ELR (cell line): ENCODE measurements around the gene SLC38A1.
"Not testable (repeated sequence)": the region's sequence is repeated elsewhere in the genome, so short reads cannot be mapped to it uniquely, and the experiment has no call there.

ENCODE experiments used
- DNase-seq: peaks from one replicate; pipeline ENCODE4 v3.0.0-alpha.2; 2015; ENCODE audit warnings: low read depth

SLC38A1 gene

DNA sequence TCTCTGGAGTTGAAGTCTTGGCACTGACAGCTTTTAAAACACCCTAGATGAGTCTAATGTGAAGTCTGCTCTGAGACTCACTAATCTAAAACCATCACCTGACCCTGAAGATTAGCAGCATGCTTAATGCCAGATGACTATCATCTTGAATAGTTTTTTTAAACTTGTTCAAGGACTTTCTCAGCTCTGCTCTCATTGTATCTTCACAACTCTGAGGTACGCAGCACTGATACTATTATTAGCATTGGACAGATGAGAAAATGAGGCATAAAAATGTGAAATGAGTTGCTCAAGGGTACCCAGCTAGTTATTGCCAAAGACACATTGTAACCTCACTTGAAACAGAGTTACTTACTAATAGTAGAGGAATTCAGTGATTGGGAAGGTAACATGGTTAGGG lies 4.8 kb downstream of the SLC38A1 start:
- DNase-seq = peak; percentile 56

DNA sequence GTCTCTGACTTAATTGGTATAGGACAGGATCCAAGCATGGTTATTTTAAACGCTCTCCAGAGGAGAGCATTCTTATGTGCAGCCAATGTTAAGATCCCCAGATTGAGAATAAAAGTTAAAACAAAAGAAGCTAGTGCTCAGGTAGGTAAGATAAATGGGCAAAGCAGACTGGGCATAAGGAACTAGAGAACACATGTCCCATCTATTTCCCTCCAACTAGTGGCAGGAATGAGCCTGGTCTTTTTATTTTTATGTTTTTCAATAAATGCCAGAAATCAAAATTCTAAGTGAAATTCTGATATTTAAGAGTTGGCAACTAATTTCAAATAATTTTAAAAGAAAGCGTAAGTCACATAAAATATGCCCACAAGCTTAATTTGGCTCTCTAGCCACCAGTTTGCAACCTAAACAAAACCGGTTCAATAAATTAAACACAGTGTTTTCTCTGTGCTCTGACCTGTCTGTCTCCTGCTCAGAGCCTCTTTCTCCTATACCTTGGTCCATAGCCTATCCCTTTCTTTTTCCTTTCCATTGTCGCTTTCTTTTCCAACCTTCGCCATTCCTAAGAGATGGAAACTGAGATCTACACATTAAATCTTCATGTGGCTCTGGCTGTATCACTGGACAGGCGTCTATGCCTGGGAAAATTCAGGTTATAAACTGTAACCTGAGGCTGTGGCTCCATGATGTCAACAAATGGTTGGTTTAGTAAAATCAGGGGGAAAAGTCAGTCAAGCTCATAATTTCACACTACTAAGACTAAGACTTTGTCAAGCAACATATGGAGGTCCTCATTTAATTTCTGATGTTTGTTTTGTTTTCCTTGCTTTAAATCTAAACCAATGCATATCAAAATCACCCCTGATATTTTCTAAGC lies 5.5 kb downstream of the SLC38A1 start:
- peak; percentile 17 for DNase-seq

DNA sequence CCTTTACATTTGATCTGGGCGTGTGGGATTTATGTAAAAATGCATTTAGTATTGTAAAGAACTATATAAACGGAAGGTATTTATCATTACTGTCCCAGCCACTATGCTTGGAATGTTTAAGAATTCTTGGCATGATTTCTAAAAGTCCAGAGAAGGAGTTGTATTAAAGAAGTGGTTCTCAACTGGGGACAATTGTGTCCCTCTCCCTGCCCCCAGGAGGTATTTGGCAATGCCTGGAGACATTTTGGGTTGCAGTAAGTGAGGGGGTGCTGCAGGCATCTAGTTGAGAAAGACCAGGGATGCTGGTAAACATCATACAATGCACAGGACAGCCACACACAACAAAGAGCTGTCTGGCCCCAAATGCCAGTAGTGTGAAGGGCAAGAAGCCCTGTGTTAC lies 7.2 kb downstream of the SLC38A1 start:
- DNase-seq = peak; percentile 19

DNA sequence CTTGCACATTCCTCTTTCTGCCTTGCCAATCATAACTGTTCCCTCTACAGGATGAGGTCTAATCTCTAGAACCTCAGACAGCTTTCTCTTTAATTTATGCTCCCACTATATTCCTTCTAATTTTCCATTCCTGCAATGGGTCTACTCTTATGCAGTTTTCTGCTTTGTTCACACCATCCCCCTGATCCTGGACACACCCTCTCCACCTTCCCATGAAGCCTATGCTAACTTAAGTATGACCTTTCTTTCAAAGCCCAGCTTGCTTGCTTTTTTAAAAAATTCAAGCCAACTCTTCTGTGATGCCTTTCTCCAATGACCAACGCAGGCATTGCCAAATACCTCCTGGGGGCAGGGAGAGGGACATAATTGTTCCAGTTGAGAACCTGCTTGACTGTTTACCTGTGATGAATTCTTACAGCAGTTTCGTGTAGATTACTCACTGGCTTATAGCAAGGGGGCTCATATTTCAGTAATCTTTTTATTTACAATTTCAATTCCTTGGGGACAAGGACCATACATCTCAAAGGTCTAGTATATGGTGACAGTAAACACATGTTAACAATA lies 7.8 kb downstream of the SLC38A1 start:
- DNase-seq = no peak

DNA sequence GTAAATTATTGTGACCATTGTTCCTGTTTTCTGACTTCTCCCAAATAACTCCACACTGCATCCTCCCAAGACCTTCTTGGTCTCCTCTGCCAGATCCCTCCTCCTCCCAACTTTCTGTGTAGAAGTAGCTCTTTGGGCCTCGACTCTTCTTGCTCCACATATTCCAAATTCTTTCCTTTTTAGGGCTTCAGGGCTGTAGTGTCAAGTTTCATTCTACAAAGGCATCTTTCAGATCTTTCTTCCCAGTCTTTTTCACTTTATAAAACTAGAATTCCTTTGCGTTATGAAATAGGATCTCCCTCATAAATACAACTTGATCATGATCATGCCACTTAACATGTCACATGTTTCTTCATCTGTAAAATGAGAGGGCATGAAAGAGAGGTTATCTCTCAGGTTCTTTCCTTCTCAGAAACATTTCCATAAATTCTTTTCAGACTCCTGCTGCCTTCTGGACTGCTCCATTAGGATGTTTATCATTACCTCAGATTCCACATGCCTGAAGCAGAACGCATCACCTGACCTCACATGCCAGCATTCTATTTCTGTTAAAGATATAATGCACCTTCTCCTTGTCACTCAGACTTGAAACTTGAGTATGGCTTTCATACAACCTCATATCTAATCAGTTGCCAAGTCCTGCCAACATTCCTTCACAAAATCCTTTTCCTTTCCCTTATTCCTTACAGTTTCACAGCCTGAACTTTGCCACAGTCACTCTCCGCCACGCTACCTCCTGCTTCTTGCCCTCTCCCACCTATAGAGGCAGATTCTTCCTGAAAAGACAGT lies 8.5 kb downstream of the SLC38A1 start:
- peak; percentile 41 for DNase-seq

DNA sequence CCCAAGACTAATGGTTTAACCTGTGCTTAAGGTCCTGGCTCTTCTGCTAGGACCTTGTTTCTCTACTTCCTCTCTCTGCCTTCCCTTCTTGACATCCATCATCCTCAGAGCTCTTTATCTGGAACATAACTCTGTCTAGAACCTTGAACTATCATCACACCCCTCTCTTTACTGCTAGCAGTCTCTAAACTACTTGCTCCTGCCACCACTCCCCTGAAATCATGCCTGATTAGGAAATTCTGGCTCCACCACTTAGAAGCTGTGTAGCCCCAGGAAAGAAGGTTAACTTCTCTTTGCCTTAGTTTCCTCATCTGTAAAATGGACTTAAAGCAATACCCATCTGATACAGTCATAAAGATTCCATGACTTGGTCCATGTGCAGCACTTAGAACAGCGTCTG lies 9.1 kb downstream of the SLC38A1 start:
- DNase-seq = no peak

DNA sequence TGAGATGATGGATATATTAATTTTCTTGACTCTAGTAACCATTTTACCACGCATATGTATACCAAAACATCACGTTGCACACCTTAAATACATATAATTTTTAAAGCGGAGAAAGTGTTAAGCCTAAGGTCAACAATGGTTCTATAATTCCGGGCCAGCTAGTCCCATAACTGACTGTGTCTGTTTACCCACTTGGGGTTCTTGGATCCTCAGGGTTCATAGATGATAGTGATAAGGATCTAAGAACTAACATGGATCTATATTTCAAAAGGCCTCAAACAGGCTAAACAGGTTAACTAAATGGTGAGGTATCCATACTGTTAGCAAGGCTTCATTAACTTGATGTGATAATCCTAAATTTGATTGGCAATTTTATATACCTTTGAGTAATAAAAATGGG lies 9.8 kb downstream of the SLC38A1 start:
- DNase-seq = no peak

DNA sequence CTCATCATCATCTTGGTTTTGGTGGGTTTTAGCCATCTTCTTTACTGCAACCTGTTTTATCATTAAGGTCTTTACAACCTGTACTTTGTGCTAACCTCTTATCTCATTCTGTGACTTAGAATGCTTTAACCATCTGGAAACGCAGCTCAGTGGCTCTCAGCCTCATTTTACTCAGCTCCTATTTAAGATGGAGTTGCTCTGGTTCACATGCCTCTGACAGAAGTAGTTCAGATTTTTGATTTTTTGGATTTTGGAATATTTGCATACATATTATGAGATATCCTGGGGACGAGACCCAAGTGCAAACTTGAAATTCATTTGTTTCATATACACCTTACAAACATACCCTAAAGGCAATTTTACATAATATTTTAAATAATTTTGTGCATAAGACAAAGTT lies 10.7 kb downstream of the SLC38A1 start:
- DNase-seq = no peak

DNA sequence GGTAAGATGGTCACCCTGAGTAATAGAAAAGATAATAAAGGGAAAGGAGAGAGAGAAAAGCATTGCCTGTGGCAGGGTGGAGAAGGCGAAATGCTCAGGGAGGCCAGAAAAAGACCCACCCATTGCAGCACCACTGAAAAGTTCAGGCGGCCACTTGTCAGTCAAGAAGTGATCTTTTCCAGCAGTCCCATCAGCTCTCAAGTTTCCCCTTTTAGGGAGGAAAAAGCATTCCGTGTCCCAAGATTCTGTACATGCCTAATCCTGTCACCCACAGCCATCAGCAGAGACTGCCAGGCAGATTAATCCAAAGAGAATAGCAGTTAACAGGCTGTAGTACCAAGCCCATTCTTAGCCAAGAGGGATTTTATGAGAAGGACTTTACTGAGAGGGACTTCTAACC lies 11.9 kb downstream of the SLC38A1 start:
- DNase-seq = no peak

DNA sequence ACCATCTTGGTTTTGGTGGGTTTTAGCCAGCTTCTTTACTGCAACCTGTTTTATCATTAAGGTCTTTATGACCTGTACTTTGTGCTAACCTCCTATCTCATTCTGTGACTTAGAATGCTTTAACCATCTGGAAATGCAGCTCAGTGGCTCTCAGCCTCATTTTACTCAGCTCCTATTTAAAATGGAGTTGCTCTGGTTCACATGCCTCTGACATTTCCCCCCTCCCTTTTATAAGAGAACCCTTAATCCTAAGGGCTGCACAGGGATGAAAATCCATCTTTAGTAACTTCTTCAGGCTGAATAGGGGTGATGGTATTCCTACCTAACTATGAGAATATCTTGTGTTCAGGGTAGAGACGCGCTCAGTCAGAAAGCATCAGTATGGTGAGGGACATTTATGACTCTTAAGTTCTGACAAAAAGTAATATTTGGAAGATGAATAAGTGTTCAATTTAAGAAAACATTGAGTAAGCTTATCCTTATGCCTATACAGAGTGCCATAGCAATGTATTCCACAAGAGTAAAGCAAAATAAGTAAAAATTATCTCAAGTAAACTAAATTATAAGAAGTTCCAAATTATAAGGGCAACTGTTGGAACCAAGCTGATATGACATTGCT lies 15.2 kb downstream of the SLC38A1 start:
- DNase-seq = no peak

DNA sequence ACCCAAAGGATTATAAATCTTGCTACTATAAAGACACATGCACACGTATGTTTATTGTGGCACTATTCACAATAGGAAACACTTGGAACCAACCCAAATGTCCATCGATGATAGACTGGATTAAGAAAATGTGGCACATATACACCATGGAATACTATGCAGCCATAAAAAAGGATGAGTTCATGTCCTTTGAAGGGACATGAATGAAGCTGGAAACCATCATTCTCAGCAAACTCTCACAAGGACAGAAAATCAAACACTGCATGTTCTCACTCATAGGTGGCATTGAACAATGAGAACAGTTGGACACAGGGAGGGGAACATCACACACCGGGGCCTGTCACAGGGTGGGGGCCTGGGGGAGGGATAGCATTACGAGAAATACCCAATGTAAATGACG lies 16.8 kb downstream of the SLC38A1 start:
- not testable (repeated sequence) for DNase-seq

DNA sequence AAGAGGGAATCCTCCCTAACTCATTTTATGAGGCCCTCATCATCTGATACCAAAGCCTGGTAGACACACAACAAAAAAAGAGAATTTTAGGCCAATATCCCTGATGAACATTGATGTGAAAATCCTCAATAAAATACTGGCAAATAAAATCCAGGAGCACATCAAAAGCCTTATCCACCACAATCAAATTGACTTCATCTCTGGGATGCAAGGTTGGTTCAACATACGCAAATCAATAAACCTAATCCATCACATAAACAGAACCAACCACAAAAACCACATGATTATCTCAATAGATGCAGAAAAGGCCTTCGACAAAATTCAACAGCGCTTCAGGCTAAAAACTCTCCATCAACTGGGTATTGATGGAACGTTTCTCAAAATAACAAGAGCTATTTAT lies 18.9 kb downstream of the SLC38A1 start:
- not testable (repeated sequence) for DNase-seq

DNA sequence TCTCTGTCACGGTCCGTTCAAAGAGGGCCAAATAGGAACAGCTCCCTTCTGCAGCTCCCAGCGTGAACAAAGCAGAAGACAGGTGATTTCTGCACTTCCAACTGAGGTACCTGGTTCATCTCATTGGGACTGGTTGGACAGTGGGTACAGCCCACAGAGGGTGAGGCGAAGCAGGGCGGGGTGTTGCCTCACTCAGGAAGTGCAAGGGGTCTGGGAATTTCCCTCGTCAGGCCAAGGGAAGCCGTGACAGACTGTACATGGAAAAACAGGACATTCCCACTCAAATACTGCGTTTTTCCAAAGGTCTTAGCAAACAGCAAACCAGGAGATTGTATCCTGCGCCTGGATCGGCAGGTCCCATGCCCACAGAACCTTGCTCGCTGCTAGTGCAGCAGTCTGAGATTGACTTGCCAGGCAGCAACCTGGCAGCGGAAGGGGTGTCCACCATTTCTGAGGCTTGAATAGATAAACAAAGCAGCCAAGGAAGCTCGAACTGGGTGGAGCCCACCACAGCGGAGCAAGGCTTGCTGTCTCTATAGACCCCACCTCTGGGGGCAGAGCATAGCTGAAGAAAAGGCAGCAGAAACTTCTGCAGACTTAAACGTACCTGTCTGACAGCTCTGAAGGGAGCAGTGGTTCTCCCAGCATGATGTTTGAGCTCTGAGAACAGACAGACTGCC lies 22.7 kb downstream of the SLC38A1 start:
- DNase-seq = no peak

DNA sequence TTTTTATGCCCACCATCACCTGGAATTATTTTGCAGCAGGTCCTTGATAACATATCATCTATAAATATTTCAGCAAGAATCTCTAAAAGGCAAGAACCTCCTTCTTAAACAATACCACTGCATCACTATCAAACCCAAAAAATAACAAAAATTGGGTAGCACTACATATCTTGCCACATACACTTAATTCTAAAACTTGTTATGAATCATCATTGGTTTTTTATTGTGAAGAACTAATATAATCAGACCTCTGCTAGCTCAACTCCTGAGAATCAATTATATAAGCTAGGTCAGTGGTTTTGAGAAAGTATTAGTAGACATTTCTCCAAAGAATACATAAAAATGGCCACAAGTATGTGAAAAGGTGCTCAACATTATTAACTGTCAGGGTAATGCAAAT lies 23.8 kb downstream of the SLC38A1 start:
- no peak for DNase-seq

DNA sequence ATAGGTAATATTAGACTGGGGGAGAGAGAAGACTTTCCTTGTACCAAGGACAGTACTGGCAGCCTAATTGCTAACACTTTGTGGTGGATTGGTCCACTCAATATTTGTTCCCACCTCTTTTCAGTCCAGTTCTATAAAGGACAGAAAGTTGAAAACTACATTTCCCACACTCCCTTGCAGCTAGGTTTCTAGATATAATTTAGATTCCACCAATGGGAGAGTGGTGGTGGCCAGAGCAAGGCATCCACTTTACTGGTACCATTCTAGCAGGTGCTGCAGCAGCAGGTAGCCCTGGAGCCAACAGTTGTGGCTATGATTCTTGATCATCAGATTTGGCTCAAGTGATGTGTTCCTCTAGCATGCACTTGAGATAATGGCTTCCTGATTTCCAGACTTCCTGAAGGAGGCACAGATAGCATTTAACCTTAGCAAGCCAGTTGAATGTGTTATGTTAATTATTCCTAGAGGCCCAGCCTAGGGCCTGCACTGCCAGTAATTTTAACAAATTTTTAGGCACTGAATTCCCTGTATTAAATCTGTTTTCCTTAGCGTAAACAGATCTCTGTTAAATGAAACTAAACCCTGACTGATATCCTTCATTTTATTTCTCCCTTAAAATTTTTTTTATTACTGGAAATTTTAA lies 24.4 kb downstream of the SLC38A1 start:
- DNase-seq = no peak

DNA sequence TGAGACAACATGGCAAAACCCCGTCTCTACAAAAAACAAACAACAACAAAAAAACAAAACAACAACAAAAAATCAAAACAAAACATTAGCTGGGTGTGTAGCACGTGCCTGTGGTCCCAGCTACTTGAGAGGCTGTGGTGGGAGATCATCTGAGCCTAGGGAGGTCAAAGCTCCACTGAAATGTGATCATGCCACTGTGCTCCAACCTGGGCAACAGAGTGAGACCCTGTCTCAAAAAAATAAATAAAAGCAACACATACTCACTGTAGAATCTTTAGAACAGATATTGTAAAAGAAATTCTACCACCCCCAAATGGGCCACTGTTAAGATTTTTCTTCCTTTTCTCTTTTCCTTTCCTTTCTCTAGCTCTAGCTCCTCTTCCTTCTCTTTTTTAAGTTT lies 26.3 kb downstream of the SLC38A1 start:
- no peak for DNase-seq

DNA sequence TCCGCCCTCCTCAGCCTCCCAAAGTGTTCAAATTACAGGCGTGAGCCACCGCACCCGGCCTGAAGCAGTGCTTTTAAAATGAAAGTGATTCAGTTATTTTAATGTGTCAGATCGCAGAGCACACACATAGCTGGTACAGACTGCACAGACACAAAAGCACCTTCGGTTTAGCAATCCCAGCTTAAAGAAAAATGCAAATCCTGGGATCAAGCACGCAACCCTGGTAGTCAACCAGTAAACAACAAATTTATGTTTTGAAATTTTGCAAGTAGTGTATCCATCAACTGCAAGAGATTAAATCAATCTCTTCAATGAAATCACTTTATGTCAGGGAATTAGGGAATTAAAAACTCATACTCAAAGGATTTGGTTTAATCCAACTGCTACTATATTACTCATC lies 28.4 kb downstream of the SLC38A1 start:
- no peak for DNase-seq

DNA sequence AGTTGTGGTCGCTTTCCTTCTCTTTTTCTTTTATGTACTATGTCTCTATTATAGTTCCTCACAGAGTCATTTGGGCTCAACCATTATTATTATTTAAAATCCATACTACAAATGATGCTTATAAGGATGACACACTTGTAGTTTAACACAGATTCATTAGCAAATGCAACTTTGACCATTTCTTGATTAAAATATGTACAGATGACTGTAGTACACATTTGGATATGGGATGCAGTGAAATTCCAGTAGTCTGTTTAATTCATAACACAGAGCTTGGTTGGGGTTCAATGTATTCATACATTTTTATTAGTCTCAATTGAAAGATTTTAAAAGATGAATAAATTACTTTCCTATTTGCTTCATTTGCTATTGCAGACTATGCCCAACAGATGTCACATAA lies 30.0 kb downstream of the SLC38A1 start:
- no peak for DNase-seq

DNA sequence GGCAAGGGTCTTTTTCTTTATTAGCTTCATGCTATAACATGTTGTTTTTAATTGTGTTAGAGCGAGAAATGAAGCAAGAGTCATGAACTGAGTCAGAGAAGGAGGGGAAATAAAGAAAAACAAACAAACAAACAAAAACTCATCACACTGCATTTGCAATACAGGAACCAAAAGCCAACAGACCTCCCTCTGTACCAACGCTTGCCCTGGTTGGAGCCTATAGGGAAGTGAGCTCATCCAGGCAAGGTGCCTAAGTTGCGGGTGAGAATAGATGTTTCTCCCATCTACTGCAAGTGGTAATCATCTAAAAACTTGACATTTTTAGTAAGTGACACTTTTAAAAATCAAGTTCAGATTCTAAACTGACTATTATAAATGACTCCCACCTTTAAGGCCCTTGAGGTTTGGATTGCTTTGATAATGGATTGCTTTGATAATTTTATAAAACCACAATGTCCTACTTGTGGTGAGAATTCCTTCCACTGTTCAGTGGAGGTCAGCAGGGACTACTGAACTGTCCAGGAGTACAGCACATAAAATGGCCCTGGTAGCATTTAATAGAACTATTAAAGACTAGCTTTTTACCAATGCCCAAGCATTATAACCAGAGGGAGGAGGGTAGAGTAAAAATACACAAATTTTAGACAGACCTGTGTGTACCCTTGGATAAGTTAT lies 31.3 kb downstream of the SLC38A1 start:
- no peak for DNase-seq

DNA sequence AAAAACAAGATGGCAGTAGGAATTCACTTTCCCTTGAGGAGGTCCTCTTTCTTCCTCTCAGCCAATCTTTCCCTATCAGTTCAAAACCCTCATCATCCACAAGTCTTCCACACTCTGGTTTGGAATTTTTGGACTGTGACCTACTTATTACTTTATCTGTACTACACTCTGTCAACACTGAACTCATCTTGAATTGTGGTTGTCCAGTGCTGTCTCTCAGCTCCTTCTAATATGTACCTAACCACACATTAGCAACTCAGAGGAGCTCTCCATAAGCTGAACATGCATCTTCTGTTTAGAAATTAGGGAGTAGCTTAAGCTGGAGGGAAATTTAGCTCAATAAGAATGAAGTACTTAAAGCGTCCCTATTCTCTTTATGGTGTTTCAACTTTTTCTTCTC lies 34.8 kb downstream of the SLC38A1 start:
- DNase-seq = no peak

DNA sequence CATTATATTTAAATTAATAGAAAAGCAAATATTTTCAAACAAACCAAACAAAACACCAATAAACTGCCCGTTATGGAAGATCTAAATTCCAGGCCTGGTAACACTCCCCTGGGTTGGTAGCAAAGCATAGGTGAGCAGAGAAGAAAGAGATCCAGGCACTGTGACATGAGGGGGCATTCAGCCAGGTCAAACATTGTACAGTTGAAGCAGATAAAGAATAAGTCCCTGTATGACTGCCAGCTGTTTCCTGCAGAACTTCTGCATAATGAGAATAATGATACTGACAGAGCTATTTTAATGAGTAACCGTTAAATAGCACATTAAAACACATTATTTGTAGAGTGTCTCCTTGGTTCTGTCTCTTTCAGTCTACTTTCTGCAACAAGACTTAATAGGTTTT lies 35.4 kb downstream of the SLC38A1 start:
- no peak for DNase-seq
